ENCODE measurements around the gene PTK6.

Gene PTK6

GRCh38 chr20:63570281-63571086, 33.3 kb upstream of the PTK6 start:
- in situ Hi-C loops (cut with MboI; ENCODE audit: low sequenced_read_pairs) = no loop called here

GRCh38 chr20:63568986-63569949, 32.1 kb upstream of the PTK6 start:
- in situ Hi-C loops (cut with MboI; ENCODE audit: low sequenced_read_pairs) = no loop called here

- in situ Hi-C loops (cut with MboI; ENCODE audit: low sequenced_read_pairs) = no loop called here
Observed at GRCh38 chr20:63568170-63568981, 31.2 kb upstream of the PTK6 start.

- in situ Hi-C loops (cut with MboI; ENCODE audit: low sequenced_read_pairs) = no loop called here
Observed at GRCh38 chr20:63567386-63568169, 30.4 kb upstream of the PTK6 start.

GRCh38 chr20:63567136-63567385, 29.9 kb upstream of the PTK6 start:
- in situ Hi-C loops (cut with MboI; ENCODE audit: low sequenced_read_pairs) = no loop called here

GRCh38 chr20:63566395-63567135, 29.4 kb upstream of the PTK6 start:
- in situ Hi-C loops (cut with MboI; ENCODE audit: low sequenced_read_pairs) = no loop called here

- in situ Hi-C loops (cut with MboI; ENCODE audit: low sequenced_read_pairs) = no loop called here
Observed at GRCh38 chr20:63565699-63566335, 28.6 kb upstream of the PTK6 start.

GRCh38 chr20:63565021-63565698, 28.0 kb upstream of the PTK6 start:
- in situ Hi-C loops (cut with MboI; ENCODE audit: low sequenced_read_pairs) = no loop called here

GRCh38 chr20:63564036-63564810, 27.0 kb upstream of the PTK6 start:
- in situ Hi-C loops (cut with MboI; ENCODE audit: low sequenced_read_pairs) = no loop called here

- in situ Hi-C loops (cut with MboI; ENCODE audit: low sequenced_read_pairs) = no loop called here
Observed at GRCh38 chr20:63563225-63563935, 26.2 kb upstream of the PTK6 start.

- in situ Hi-C loops (cut with MboI; ENCODE audit: low sequenced_read_pairs) = no loop called here
Observed at GRCh38 chr20:63562461-63563224, 25.5 kb upstream of the PTK6 start.

- in situ Hi-C loops (cut with MboI; ENCODE audit: low sequenced_read_pairs) = no loop called here
Observed at GRCh38 chr20:63561624-63562396, 24.6 kb upstream of the PTK6 start.

GRCh38 chr20:63560856-63561609, 23.9 kb upstream of the PTK6 start:
- in situ Hi-C loops (cut with MboI; ENCODE audit: low sequenced_read_pairs) = no loop called here

GRCh38 chr20:63560333-63560805, 23.2 kb upstream of the PTK6 start:
- in situ Hi-C loops (cut with MboI; ENCODE audit: low sequenced_read_pairs) = no loop called here
